ENCODE data around the gene GPR35.

GPR35 gene

GRCh38 chr2:240672076-240672700 is 46.9 kb downstream of the GPR35 start:
- TF ChIP-seq FOXP2 (optimal IDR thresholded peaks at IDR 0.05; ENCODE audit: borderline replicate concordance, extremely low read depth, extremely low read length, insufficient read depth) (no peak), REST (IDR thresholded peaks at IDR 0.05; ENCODE audit: insufficient read depth in 1 of 2, low read depth in 2 of 2, low read length in 2 of 2) (no peak), SIN3A (IDR thresholded peaks at IDR 0.05; ENCODE audit: borderline replicate concordance, insufficient read depth, low read length) (no peak), TAF1 (IDR thresholded peaks at IDR 0.05; ENCODE audit: borderline replicate concordance, insufficient read depth, low read length) (no peak), POLR2AphosphoS5 (IDR thresholded peaks at IDR 0.05; ENCODE audit: low read depth, low read length) (no peak)

GRCh38 chr2:240672701-240673190 is 47.5 kb downstream of the GPR35 start:
- TF ChIP-seq TAF1 (IDR thresholded peaks at IDR 0.05; ENCODE audit: borderline replicate concordance, insufficient read depth, low read length) (no peak), REST (IDR thresholded peaks at IDR 0.05; ENCODE audit: insufficient read depth in 1 of 2, low read depth in 2 of 2, low read length in 2 of 2) (no peak), POLR2AphosphoS5 (IDR thresholded peaks at IDR 0.05; ENCODE audit: low read depth, low read length) (no peak), FOXP2 (optimal IDR thresholded peaks at IDR 0.05; ENCODE audit: borderline replicate concordance, extremely low read depth, extremely low read length, insufficient read depth) (no peak), SIN3A (IDR thresholded peaks at IDR 0.05; ENCODE audit: borderline replicate concordance, insufficient read depth, low read length) (no peak)

Data from PFSK-1 (cell line).